IPS-20b (cell line): ENCODE measurements around the gene SELENOS.
A peak's percentile ranks its signal among the peaks of the same experiment; 100 is the strongest.

ENCODE experiments used
- H3K27ac ChIP-seq: one replicate; pipeline ENCODE4 v1.5.1; 2013; ENCODE audit warnings: low read length
- H3K27me3 ChIP-seq: 2 replicates; pipeline ENCODE4 v1.6.1; 2013; ENCODE audit warnings: mild to moderate bottlenecking, low read length, inconsistent platforms; ENCODE audit not compliant: insufficient read depth
- H3K36me3 ChIP-seq: 2 replicates; pipeline ENCODE4 v1.6.1; 2013; ENCODE audit warnings: low read depth, mild to moderate bottlenecking, inconsistent platforms, low read length, moderate library complexity; ENCODE audit not compliant: insufficient read depth
- H3K4me1 ChIP-seq: 2 replicates; pipeline ENCODE4 v1.6.1; 2013; ENCODE audit warnings: mild to moderate bottlenecking, control low read depth, inconsistent platforms, low read length, moderate library complexity; ENCODE audit not compliant: insufficient read depth
- H3K4me3 ChIP-seq: 2 replicates; pipeline ENCODE4 v1.5.1; 2013; ENCODE audit warnings: mild to moderate bottlenecking, low read length, inconsistent platforms
- H3K9ac ChIP-seq: 2 replicates; pipeline ENCODE4 v1.6.1; 2013; ENCODE audit warnings: low read depth, mild to moderate bottlenecking, inconsistent platforms, low read length, moderate library complexity
- H3K9me3 ChIP-seq: 2 replicates; pipeline ENCODE4 v1.6.1; 2013; ENCODE audit warnings: mild to moderate bottlenecking, low read depth, low read length, inconsistent platforms; ENCODE audit not compliant: insufficient read depth

SELENOS gene

GRCh38 chr15:101307897-101308603, 30.8 kb upstream of the SELENOS start:
- Histone ChIP-seq H3K4me1 (no peaks in the 10 kb centered on the region), H3K9me3 (no peaks in the 10 kb centered on the region), H3K36me3 (no peaks in the 10 kb centered on the region), H3K27ac (no peak overlapping the region), H3K9ac (no peak overlapping the region; the same call in 1 of the 2 replicates), H3K4me3 (no peak overlapping the region), H3K27me3 (no peaks in the 10 kb centered on the region)

- H3K4me3 ChIP-seq: no peak overlapping the region
These were observed 30.0 kb upstream of the SELENOS start for GRCh38 chr15:101307048-101307896.

GRCh38 chr15:101306341-101307047, 29.2 kb upstream of the SELENOS start:
- Histone ChIP-seq H3K9me3 (no peaks in the 10 kb centered on the region), H3K27me3 (no peaks in the 10 kb centered on the region), H3K4me1 (no peaks in the 10 kb centered on the region), H3K9ac (no peak overlapping the region), H3K4me3 (no peak overlapping the region), H3K36me3 (no peaks in the 10 kb centered on the region), H3K27ac (no peak overlapping the region)

More at GRCh38 chr15:101307048-101307896, 30.0 kb upstream of the SELENOS start:
- no peaks in the 10 kb centered on the region for H3K36me3 ChIP-seq
- no peaks in the 10 kb centered on the region for H3K4me1 ChIP-seq
- no peak overlapping the region for H3K9ac ChIP-seq
- H3K9me3 ChIP-seq: no peaks in the 10 kb centered on the region
- no peak overlapping the region for H3K27ac ChIP-seq
- H3K27me3 ChIP-seq: no peaks in the 10 kb centered on the region

- H3K9me3 ChIP-seq: no peaks in the 10 kb centered on the region
- H3K9ac ChIP-seq: no peak overlapping the region
- H3K4me3 ChIP-seq: no peak overlapping the region
- H3K4me1 ChIP-seq: no peaks in the 10 kb centered on the region
- H3K36me3 ChIP-seq: no peaks in the 10 kb centered on the region
- H3K27ac ChIP-seq: no peak overlapping the region
- H3K27me3 ChIP-seq: no peaks in the 10 kb centered on the region
These were observed 28.6 kb upstream of the SELENOS start for GRCh38 chr15:101305820-101306255.

GRCh38 chr15:101303408-101303807, 26.1 kb upstream of the SELENOS start:
- Histone ChIP-seq H3K27me3 (no peaks in the 10 kb centered on the region), H3K9me3 (no peaks in the 10 kb centered on the region), H3K4me3 (no peak overlapping the region)

GRCh38 chr15:101296418-101297405, 19.4 kb upstream of the SELENOS start:
- no peak overlapping the region for H3K27ac ChIP-seq
- H3K36me3 ChIP-seq: peaks cover 9% of the 10 kb centered on the region
- peaks cover 5% of the 10 kb centered on the region for H3K4me1 ChIP-seq
- peak overlapping the region; percentile 93 for H3K4me3 ChIP-seq
- H3K9ac ChIP-seq: no peak overlapping the region
- H3K9me3 ChIP-seq: no peaks in the 10 kb centered on the region
- no peaks in the 10 kb centered on the region for H3K27me3 ChIP-seq

More at GRCh38 chr15:101303408-101303807, 26.1 kb upstream of the SELENOS start:
- H3K9ac ChIP-seq: no peak overlapping the region
- no peaks in the 10 kb centered on the region for H3K4me1 ChIP-seq
- no peaks in the 10 kb centered on the region for H3K36me3 ChIP-seq
- no peak overlapping the region for H3K27ac ChIP-seq

- Histone ChIP-seq H3K36me3 (peaks cover 18% of the 10 kb centered on the region), H3K4me1 (peaks cover 5% of the 10 kb centered on the region), H3K27ac (no peak overlapping the region), H3K27me3 (no peaks in the 10 kb centered on the region), H3K9me3 (no peaks in the 10 kb centered on the region), H3K9ac (peak overlapping the region; percentile 89; the same call in 1 of the 2 replicates), H3K4me3 (peak overlapping the region; percentile 93)
These were observed 18.4 kb upstream of the SELENOS start for GRCh38 chr15:101295607-101296161.

GRCh38 chr15:101294731-101295606, 17.7 kb upstream of the SELENOS start, which contains the start of gene SNRPA1:
TSS of gene SNRPA1 (minus strand) at chr15:101295248. CDS start at chr15:101295178, 70 bp downstream.
- H3K27me3 ChIP-seq: no peaks in the 10 kb centered on the region
- H3K9ac ChIP-seq: peak within 1 kb of the TSS; percentile 89
- H3K36me3 ChIP-seq: peaks cover 24% of the 10 kb centered on the region
- H3K27ac ChIP-seq: no peak within 1 kb of the TSS
- peak within 1 kb of the TSS; percentile 93 for H3K4me3 ChIP-seq
- H3K9me3 ChIP-seq: no peaks in the 10 kb centered on the region
- H3K4me1 ChIP-seq: peaks cover 5% of the 10 kb centered on the region

GRCh38 chr15:101293122-101293521, 15.8 kb upstream of the SELENOS start:
- H3K9me3 ChIP-seq: no peaks in the 10 kb centered on the region
- peaks cover 38% of the 10 kb centered on the region for H3K36me3 ChIP-seq
- H3K4me1 ChIP-seq: peaks cover 5% of the 10 kb centered on the region
- H3K27ac ChIP-seq: no peak overlapping the region
- peak overlapping the region; percentile 93 for H3K4me3 ChIP-seq
- peak overlapping the region; percentile 89; the same call in 1 of the 2 replicates for H3K9ac ChIP-seq
- no peaks in the 10 kb centered on the region for H3K27me3 ChIP-seq
